Upper lobe of left lung (tissue), 6 donors: ENCODE data around the gene MAGOH. TPM values are rescaled to one million over a fixed set of nuclear protein-coding genes. Genes with fewer than 3 reads are reported as not detected.
"Not testable (repeated sequence)": the region's sequence is repeated elsewhere in the genome, so short reads cannot be mapped to it uniquely, and the experiment has no call there.

Experiments
- ATAC-seq, 2 donors: fragments of 200-7000 bp; cut with Tn5 transposase; one replicate each; pipeline ENCODE4 v1.9.1; 2022; ENCODE audit warnings: mild to moderate bottlenecking in 2 of 2, moderate library complexity in 2 of 2; ENCODE audit not compliant: low FRiP score in 2 of 2
- DNase-seq, 2 donors: peaks; one replicate each; pipeline ENCODE4 v3.0.0-alpha.2; 2019 to 2020
- H3K27ac ChIP-seq, 4 donors: fragments of 200-600 bp; sonication (generic); one replicate each; pipeline ENCODE4 v1.5.1; 2016 to 2019
- H3K27me3 ChIP-seq, 4 donors: fragments of 200-600 bp; sonication (generic); one replicate each; pipeline ENCODE4 v1.5.1; 2017 to 2019
- H3K36me3 ChIP-seq, 4 donors: fragments of 200-600 bp; sonication (generic); one replicate each; pipeline ENCODE4 v1.5.1; 2016 to 2019
- H3K4me1 ChIP-seq, 4 donors: fragments of 200-600 bp; sonication (generic); one replicate each; pipeline ENCODE4 v1.5.1; 2018 to 2019
- H3K4me3 ChIP-seq, 4 donors: fragments of 200-600 bp; sonication (generic); one replicate each; pipeline ENCODE4 v1.5.1; 2017 to 2019; ENCODE audit warnings: mild to moderate bottlenecking in 2 of 4, moderate library complexity in 1 of 4
- H3K9me3 ChIP-seq, 4 donors: fragments of 200-600 bp; sonication (generic); one replicate each; pipeline ENCODE4 v1.5.1; 2018 to 2019
- EP300 ChIP-seq, 4 donors: sonication (generic); formaldehyde crosslinking; IDR thresholded peaks; one replicate each; pipeline ENCODE4 v1.5.1; 2017; ENCODE audit warnings: antibody characterized with exemption in 4 of 4, control low read depth in 2 of 4
- POLR2A ChIP-seq, 4 donors: fragments of 450-650 bp; IDR thresholded peaks; one replicate each; pipeline ENCODE4 v1.5.1; 2016 to 2017; ENCODE audit warnings: antibody characterized with exemption in 4 of 4, mild to moderate bottlenecking in 2 of 4
- POLR2AphosphoS5 ChIP-seq, 2 donors: sonication (generic); formaldehyde crosslinking; IDR thresholded peaks; one replicate each; pipeline ENCODE4 v1.5.1; 2017; ENCODE audit warnings: antibody characterized with exemption in 2 of 2
- WGBS, 2 donors: methylation state at CpG; one replicate each; pipeline ENCODE4 v1.1.5; 2017 to 2018; 5-methylcytosine and 5-hydroxymethylcytosine counted together
- total RNA-seq, 6 donors: library from RNA; depleted of rRNA in 4 of 6; stranded (reverse); fragments of >200 nt in 4 of 6; gene quantifications; one replicate each; pipeline versions ENCODE4 v1.1.0 to v1.2.1, GENCODE V29; 2016 to 2021
- TF ChIP-seq, protein P1 (sequence below), 6 experiments: fragments of 450-650 bp in 4 of 6; fragments of 200-600 bp in 2 of 6; sonication (generic) in 2 of 6; IDR thresholded peaks; one replicate each; pipeline ENCODE4 v1.5.1; 2016 to 2019; ENCODE audit warnings: antibody characterized with exemption in 6 of 6
- donor health status: DM: no; HTN: no; CAD: no; lungs with moderate emphysema.
- donor health status: DM: no; HTN: yes; CAD: no; lungs with severe emphysema.

The MAGOH gene
- total RNA-seq, 6 donors from 2014 or later: 18.6 to 49.8 (median 33.8) TPM

DNA sequence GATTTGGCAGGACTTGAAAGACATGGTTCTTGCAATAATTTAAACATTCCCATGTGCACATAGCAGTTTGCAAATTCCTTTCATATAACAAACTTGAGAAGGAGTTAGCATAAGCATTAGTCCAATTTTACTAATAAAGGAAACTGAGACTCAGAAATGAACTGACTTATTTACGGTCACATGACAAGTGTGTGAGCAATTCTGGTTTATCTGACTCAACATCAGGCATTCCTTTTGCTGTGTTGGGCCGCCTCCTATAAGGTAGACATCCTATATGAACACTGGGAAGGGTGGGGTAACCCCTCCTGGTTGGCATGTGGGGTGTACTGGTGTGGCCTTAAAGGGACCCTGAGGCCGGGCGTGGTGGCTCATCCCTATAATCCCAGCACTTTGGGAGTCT, 50.2 kb downstream of the MAGOH start:
- H3K27me3 ChIP-seq: no peaks in the 10 kb centered on the region
- H3K4me3 ChIP-seq: no peak overlapping the region
- H3K27ac ChIP-seq: no peak overlapping the region
- H3K9me3 ChIP-seq: no peaks in the 10 kb centered on the region
- WGBS, 2 donors: 73 to 82% methylated on average over 4 of the region's 4 CpGs
- H3K4me1 ChIP-seq: peaks cover 0 to 6% (median 0%) of the 10 kb centered on the region in 4 donors
- TF ChIP-seq POLR2AphosphoS5 (IDR thresholded peaks at IDR 0.05) (no peak), POLR2A (IDR thresholded peaks at IDR 0.05) (no peak), EP300 (IDR thresholded peaks at IDR 0.05) (no peak)
- TF ChIP-seq, protein P1, sequence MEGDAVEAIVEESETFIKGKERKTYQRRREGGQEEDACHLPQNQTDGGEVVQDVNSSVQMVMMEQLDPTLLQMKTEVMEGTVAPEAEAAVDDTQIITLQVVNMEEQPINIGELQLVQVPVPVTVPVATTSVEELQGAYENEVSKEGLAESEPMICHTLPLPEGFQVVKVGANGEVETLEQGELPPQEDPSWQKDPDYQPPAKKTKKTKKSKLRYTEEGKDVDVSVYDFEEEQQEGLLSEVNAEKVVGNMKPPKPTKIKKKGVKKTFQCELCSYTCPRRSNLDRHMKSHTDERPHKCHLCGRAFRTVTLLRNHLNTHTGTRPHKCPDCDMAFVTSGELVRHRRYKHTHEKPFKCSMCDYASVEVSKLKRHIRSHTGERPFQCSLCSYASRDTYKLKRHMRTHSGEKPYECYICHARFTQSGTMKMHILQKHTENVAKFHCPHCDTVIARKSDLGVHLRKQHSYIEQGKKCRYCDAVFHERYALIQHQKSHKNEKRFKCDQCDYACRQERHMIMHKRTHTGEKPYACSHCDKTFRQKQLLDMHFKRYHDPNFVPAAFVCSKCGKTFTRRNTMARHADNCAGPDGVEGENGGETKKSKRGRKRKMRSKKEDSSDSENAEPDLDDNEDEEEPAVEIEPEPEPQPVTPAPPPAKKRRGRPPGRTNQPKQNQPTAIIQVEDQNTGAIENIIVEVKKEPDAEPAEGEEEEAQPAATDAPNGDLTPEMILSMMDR (IDR thresholded peaks at IDR 0.05): no peak
- ATAC-seq (no peak), DNase-seq (no peak)
- no peaks in the 10 kb centered on the region for H3K36me3 ChIP-seq

DNA sequence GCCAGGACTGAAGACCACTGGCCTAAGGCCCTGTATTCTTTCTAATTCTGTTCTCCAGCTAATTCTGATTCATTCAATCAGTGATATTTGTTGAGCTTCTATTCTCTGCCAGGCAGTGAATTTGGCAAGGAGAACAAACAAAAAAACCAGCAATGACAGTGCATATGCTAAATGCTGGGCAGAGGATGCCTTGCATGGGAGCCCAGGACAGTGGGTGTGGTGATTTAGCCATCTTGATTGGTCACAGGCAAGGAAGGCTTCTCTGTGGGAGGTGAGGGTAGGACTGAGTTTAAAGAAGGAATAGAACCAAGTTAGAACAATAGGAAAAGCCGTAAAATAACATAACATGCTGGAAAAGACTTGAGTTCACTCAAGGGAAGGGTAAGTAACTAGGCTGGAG, 50.9 kb downstream of the MAGOH start:
- Histone ChIP-seq H3K27ac (no peak overlapping the region), H3K36me3 (no peaks in the 10 kb centered on the region), H3K4me1 (peaks cover 0 to 11% (median 3%) of the 10 kb centered on the region in 4 donors), H3K4me3 (no peak overlapping the region), H3K9me3 (no peaks in the 10 kb centered on the region), H3K27me3 (no peaks in the 10 kb centered on the region)
- ATAC-seq: no peak
- no peak for DNase-seq
- WGBS, 2 donors: 85 to 87% methylated on average over 1 of the region's 1 CpG
- TF ChIP-seq EP300 (IDR thresholded peaks at IDR 0.05) (no peak), POLR2AphosphoS5 (IDR thresholded peaks at IDR 0.05) (no peak), POLR2A (IDR thresholded peaks at IDR 0.05) (no peak)
- TF ChIP-seq, protein P1 (IDR thresholded peaks at IDR 0.05): no peak

DNA sequence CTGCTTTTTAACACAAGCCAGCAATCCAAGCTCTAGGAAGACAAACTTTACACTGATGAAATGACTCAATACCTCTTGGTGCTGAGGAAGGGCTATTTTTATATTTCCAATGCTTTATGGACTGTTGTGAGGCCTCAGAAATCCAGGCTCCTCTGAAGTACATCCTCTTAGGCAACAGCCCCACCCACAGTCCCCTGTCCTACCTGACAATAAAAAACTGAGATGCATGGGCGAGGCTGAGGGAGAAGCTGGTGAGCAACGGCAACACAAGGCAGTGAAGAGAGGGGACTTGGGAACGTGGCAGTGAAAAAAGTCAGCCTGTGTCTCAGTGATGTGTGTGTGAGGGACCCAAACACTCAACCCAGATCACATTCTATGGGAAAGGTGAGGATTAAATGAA, 51.8 kb downstream of the MAGOH start:
- no peak overlapping the region for H3K4me3 ChIP-seq
- no peaks in the 10 kb centered on the region for H3K9me3 ChIP-seq
- TF ChIP-seq, protein P1 (IDR thresholded peaks at IDR 0.05): no peak
- TF ChIP-seq POLR2AphosphoS5 (IDR thresholded peaks at IDR 0.05) (no peak), EP300 (IDR thresholded peaks at IDR 0.05) (no peak), POLR2A (IDR thresholded peaks at IDR 0.05) (no peak)
- peaks cover 0 to 16% (median 9%) of the 10 kb centered on the region in 4 donors for H3K4me1 ChIP-seq
- H3K27me3 ChIP-seq: no peaks in the 10 kb centered on the region
- DNase-seq: no peak
- no peak overlapping the region for H3K27ac ChIP-seq
- ATAC-seq: no peak
- H3K36me3 ChIP-seq: no peaks in the 10 kb centered on the region
- 77 to 91% methylated on average over 3 of the region's 3 CpGs for WGBS, 2 donors

DNA sequence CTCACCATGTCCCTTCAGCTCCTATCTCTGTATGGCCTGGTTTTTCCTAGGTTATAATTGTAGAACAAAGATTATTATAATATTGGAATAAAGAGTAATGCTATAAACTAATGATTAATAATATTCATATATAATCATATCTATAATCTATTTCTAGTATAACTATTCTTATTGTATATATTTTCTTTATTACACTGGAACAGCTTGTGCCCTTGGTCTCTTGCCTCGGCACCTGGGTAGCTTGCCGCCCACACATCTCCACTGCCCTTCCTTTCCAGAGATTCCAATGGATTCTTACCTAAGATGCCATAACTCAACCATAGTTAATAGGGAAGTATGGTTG, 52.4 kb downstream of the MAGOH start:
- Histone ChIP-seq H3K27ac (peak overlapping the region in 1 of 4 donors; percentile 35), H3K4me1 (peaks cover 0 to 16% (median 9%) of the 10 kb centered on the region in 4 donors)
- not testable (repeated sequence) for ATAC-seq, H3K27me3 ChIP-seq, H3K4me3 ChIP-seq, H3K36me3 ChIP-seq, DNase-seq, H3K9me3 ChIP-seq
- WGBS, 2 donors: 83 to 85% methylated on average over 2 of the region's 2 CpGs

DNA sequence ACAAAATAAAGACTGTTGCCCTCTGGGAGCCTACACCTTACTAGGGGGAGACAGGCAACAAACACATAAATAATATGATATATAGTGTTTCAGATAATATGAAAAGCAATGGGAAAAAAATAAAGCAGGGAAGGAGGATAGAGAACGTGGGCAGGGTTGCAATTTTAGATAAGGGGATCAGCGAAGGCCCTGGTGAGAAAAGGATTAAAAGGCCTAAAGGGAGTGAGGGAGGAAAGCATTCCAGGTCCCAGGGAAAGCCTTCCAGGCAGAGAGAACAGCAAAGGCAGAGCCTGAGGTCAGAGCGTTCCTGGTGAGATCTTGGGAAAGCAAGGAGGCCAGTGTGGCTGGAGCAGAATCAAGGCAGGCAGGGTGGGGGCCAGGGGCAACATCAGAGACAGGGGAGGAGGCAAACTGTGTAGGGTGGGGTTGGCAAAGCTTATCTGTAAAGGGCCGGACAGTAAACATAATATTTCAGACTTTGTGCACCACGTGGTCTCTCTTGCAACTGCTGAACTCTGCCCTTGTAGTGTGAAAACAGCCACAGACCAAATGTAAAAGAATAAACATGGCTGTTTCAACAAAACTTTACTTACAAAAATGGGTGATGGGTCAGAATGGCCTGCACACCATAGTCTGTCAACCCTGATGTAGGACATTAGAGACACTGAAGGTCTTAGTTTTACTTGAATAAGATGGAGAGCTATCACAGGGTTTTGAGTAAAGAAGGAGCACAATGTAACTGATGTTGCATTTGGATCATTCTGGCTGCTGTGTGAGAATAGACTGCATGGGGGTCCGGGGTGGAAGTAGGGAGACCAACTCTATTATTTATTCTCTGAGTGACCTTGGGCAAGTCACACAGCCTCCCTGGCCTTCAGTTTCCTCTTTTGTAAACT, 55.0 kb downstream of the MAGOH start:
- ATAC-seq (peak; percentile 48 to 78), DNase-seq (no peak)
- Histone ChIP-seq H3K36me3 (no peaks in the 10 kb centered on the region), H3K27ac (peak overlapping the region in 3 of 4 donors; percentile 35 to 40 (median 36)), H3K9me3 (no peaks in the 10 kb centered on the region), H3K4me3 (no peak overlapping the region), H3K4me1 (peaks cover 0 to 16% (median 9%) of the 10 kb centered on the region in 4 donors), H3K27me3 (no peaks in the 10 kb centered on the region)
- TF ChIP-seq, protein P1 (IDR thresholded peaks at IDR 0.05): no peak
- no peak for TF ChIP-seq POLR2A (IDR thresholded peaks at IDR 0.05)
- TF ChIP-seq EP300 (IDR thresholded peaks at IDR 0.05): no peak
- TF ChIP-seq POLR2AphosphoS5 (IDR thresholded peaks at IDR 0.05): no peak
- WGBS, 2 donors: 60 to 69% methylated on average over 6 of the region's 6 CpGs
